Astrocyte of the cerebellum (primary cell): Measurements from ENCODE around the gene CLDN1.

ENCODE experiments used
- DNase-seq: peaks from one replicate; pipeline ENCODE4 v3.0.0-alpha.2; 2011; ENCODE audit warnings: low read depth
- H3K4me3 ChIP-seq: 2 replicates; pipeline ENCODE4 v1.5.1; 2011; ENCODE audit warnings: mild to moderate bottlenecking, low read depth, low read length, moderate library complexity
- in situ Hi-C: cut with HindIII; loops from 2 replicates; pipeline ENCODE4 v1.10.0; 2017; ENCODE audit warnings: low sequenced_read_pairs
- TF ChIP-seq, protein P1 (sequence below): IDR thresholded peaks from 2 replicates; pipeline ENCODE4 v1.5.1; 2012; ENCODE audit warnings: low read length, low read depth, moderate library complexity, mild to moderate bottlenecking; ENCODE audit errors: missing control alignments

CLDN1 gene

DNA sequence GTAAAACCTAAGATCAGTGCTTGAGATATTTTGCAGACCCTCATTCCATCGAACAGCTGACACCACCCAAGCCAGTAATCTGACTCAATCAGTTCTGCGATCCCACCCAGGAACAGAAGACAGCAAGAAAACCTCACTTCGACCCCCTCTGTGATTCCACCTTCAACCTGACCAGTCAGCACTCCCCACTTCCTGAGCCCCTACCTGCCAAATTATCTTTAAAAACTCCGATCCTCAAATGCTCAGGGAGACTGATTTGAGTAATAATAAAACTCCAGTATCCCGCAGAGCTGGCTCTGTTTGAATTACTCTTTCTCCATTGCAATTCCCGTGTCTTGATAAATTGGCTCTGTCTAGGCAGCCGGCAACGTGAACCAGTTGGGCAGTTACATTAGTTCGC, 40.0 kb upstream of the CLDN1 start:
- in situ Hi-C loops = no loop called here
- TF ChIP-seq, protein P1, sequence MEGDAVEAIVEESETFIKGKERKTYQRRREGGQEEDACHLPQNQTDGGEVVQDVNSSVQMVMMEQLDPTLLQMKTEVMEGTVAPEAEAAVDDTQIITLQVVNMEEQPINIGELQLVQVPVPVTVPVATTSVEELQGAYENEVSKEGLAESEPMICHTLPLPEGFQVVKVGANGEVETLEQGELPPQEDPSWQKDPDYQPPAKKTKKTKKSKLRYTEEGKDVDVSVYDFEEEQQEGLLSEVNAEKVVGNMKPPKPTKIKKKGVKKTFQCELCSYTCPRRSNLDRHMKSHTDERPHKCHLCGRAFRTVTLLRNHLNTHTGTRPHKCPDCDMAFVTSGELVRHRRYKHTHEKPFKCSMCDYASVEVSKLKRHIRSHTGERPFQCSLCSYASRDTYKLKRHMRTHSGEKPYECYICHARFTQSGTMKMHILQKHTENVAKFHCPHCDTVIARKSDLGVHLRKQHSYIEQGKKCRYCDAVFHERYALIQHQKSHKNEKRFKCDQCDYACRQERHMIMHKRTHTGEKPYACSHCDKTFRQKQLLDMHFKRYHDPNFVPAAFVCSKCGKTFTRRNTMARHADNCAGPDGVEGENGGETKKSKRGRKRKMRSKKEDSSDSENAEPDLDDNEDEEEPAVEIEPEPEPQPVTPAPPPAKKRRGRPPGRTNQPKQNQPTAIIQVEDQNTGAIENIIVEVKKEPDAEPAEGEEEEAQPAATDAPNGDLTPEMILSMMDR = no peak
- DNase-seq = no peak
- H3K4me3 ChIP-seq = no peak overlapping the region

- H3K4me3 ChIP-seq = no peak overlapping the region
- in situ Hi-C loops = no loop called here
- TF ChIP-seq, protein P1 = no peak
- DNase-seq = no peak
Observed at GRCh38 chr3:190361791-190362190, 39.5 kb upstream of the CLDN1 start.

DNA sequence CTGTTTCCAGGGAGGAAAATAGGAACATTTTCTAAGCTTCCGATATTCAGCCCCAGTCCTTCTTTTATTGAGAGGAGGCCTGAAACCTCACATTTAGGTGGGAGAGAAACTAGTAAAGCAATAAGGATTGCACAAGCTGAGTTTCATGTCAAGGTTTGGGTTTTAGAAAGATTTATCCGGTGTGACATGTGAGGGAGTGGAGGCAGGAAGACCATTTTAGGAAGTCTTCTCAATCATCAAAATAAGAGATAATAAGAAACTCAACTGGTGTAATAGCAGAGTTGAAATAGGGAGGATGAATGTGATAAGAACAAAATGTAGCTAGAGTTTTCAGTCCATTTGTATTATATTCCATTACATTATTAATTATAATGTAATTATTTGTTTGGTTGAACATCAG, 38.0 kb upstream of the CLDN1 start:
- H3K4me3 ChIP-seq = no peak overlapping the region
- in situ Hi-C loops = no loop called here
- no peak for DNase-seq
- TF ChIP-seq, protein P1 = no peak

GRCh38 chr3:190359813-190360212, 37.6 kb upstream of the CLDN1 start:
- DNase-seq = no peak
- in situ Hi-C loops = no loop called here
- TF ChIP-seq, protein P1 = no peak
- H3K4me3 ChIP-seq = no peak overlapping the region

- H3K4me3 ChIP-seq = no peak overlapping the region
- DNase-seq = no peak
- TF ChIP-seq, protein P1 = no peak
- in situ Hi-C loops = no loop called here
Observed at GRCh38 chr3:190357468-190357867, 35.2 kb upstream of the CLDN1 start.

DNA sequence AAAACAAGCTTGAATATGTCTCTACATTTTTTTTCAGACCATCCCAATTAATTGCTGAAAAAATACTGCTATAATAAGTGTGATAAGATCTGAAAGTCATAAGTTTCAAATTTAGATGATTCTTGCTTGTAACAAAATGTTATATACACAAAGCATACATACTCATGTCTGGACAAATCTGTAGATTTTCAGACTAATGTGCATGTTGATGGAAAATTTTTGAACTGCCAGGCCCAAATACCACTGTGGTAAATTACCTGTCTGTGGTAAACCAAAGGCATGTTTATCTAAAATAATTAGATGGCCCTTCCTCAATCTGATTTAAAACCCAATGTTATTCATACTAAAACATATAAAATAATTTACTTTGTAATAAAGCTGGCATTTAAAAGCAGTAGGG, 34.0 kb upstream of the CLDN1 start:
- in situ Hi-C loops = no loop called here
- H3K4me3 ChIP-seq = no peak overlapping the region
- TF ChIP-seq, protein P1 = no peak
- no peak for DNase-seq

GRCh38 chr3:190352861-190353457, 30.7 kb upstream of the CLDN1 start:
- in situ Hi-C loops = no loop called here
- TF ChIP-seq, protein P1 = no peak

More at GRCh38 chr3:190352861-190353457, 30.7 kb upstream of the CLDN1 start:
- DNase-seq = no peak
- H3K4me3 ChIP-seq = no peak overlapping the region
